Stromal cell of bone marrow (primary cell): ENCODE measurements around the gene TBC1D4.

Source experiments
- DNase-seq: peaks from one replicate; pipeline ENCODE4 v3.0.0-alpha.2; 2012; ENCODE audit warnings: low read depth

The TBC1D4 gene, protein sequence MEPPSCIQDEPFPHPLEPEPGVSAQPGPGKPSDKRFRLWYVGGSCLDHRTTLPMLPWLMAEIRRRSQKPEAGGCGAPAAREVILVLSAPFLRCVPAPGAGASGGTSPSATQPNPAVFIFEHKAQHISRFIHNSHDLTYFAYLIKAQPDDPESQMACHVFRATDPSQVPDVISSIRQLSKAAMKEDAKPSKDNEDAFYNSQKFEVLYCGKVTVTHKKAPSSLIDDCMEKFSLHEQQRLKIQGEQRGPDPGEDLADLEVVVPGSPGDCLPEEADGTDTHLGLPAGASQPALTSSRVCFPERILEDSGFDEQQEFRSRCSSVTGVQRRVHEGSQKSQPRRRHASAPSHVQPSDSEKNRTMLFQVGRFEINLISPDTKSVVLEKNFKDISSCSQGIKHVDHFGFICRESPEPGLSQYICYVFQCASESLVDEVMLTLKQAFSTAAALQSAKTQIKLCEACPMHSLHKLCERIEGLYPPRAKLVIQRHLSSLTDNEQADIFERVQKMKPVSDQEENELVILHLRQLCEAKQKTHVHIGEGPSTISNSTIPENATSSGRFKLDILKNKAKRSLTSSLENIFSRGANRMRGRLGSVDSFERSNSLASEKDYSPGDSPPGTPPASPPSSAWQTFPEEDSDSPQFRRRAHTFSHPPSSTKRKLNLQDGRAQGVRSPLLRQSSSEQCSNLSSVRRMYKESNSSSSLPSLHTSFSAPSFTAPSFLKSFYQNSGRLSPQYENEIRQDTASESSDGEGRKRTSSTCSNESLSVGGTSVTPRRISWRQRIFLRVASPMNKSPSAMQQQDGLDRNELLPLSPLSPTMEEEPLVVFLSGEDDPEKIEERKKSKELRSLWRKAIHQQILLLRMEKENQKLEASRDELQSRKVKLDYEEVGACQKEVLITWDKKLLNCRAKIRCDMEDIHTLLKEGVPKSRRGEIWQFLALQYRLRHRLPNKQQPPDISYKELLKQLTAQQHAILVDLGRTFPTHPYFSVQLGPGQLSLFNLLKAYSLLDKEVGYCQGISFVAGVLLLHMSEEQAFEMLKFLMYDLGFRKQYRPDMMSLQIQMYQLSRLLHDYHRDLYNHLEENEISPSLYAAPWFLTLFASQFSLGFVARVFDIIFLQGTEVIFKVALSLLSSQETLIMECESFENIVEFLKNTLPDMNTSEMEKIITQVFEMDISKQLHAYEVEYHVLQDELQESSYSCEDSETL (N-terminal part only)

DNA sequence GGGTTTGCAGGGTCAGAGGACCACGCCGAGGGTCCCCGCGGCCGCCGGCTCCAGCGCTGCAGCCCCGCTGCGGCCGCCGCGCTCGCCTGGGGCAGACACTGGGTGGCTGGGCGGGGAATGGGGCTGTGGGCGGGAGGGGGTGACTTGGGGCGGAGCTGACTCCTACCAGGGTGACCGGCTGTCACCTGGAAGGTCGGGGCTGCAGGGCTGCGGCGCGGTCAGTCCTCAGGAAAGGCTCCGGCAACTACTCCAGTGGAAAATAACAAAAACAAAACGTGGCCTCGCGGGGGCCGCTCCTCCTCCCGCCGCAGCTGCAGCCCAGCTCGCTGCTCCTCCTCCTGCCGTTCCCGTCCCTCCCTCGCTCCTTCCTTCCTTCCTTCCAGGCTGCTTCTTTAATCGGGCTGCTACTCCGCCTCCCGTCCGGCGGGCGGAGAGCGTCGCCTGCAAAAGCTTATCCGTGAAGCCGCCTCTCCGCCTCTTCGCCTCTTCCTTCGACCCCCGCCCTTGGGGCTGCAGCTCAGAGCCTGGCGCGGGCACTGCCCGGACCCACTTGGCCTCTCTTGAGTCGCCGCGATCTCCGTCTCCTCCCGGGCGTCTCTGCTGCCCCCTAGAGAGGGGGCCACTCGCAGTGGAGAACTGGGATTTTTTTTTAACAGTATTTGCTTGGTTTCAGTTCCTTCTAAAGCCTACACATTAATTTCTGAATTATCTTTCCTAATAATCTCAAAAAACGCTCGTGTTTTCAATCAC is at the start of gene TBC1D4:
TSS of gene TBC1D4 (minus strand) at position 100 of the 750 bp plus-strand sequence. CDS start 402 bp downstream, outside the sequence.
- DNase-seq = peak; percentile 81

DNA sequence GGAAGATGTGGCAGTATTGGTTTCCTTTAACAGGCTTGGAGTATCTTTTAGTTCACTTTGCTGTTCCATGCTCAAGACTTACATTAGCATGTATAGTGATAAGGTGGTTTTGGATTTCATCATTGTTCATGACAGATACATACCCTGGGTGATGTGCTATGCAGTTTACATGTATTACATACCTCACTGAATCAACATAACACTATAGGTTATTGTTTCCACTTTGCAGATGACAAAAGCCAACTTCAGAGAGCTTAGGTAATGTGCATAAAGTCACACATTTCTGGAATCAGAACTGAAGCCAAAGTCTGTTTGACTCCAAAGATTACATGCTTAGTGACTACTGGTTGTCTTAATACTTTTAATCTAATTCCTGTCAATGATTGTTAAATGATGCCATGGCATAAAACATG is 48.6 kb upstream of the TBC1D4 start:
- DNase-seq = no peak

DNA sequence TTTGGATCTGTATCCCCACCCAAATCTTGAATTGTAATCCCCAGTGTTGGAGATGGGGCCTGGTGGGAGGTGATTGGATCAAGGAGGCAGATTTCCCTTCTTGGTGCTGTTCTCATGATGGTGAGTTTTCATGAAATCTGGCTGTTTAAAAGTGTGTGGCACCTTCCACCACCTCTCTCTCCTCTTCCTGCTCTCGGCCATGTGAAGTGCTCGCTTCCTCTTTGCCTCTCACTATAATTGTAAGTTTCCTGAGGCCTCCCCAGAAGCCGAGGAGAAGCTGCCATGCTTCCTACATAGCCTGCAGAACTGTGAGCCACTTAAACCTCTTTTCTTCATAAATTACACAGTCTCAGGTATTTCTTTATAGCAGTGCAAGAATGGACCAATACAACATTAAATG is 40.0 kb upstream of the TBC1D4 start:
- no peak for DNase-seq

DNA sequence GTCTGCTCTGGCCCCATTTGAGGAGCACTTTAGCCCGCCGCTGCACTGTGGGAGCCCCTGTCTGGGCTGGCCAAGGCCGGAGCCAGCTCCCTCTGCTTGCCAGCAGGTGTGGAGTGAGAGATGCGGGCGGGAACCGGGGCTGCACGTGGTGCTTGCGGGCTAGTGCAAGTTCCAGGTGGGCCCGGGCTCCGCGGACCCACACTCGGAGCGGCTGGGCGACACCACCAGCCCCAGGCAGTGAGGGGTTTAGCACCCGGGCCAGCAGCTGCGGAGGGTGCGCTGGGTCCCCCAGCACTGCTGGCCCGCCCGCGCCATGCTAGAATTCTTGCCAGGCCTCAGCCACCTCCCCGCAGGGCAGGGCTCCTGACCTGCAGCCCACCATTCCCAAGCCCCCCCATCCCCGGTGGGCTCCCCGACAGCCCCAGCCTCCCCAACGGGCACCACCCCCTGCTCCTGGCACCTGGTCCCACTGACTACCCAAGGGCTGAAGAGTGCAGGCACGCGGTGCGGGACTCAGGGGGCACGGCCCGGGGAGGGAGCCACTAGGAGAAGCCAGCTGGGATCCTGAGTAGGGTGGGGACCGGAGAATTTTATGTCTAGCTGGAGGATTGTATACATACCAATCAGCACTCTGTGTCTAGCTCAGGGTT is 36.6 kb upstream of the TBC1D4 start:
- DNase-seq = no peak

DNA sequence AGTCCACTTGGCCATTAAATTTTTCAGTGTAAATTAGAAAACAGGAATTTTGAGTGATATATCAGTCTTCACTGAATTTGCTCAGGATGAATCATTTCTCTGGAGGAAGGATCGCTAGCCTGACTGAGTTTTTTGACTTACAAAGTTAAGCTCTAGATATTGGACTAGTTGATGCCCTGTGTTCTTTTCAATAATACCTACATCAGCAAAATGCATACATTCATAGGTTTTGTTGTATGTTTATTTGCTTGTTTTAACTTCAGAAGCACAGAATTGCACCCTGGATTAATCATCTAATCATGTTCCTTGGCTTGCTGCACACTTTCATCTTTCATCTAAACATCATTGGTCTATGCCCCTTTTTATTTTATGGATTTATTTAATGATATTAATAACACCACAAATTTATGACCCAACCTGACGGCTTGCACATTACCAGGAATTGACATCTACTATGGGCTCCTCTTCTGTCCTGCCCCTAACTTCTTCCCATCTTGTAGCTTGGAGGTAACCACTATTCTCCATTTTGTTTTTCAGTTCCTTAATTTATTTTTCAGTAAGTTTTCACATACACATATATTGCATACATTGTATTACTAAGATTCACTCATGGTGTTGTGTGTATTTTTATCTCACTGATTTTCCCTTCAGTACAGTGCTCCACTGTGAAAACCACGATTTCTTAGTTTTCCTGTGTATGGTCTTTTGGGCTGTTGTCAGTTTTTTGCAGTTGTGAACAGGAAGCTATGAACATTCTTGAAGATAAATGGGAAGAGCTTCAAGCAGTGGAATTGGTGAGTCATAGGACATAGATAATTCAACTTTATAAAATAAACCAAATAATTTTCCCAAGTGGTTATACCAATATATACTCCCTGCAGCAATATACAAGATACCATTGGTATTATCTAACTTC is 32.4 kb upstream of the TBC1D4 start:
- no peak for DNase-seq

DNA sequence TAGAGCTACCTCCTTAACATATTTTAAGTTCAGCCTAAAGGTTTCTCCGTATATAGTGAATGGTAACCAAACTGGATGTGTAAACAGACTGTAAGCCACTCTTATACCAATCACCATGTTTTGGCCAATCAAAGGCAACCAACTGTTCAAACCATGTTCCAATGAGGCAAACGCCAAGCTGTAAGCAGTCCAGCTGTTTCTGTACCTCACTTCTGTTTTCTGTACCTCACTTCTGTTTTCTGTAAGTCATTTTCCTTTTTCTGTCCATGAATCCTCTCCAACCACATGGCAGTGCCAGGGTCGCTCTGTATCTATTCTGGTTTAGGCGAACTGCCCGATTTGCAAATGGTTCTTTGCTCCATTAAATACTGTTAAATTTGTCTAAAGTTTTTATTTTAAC is 31.3 kb upstream of the TBC1D4 start:
- DNase-seq = no peak

DNA sequence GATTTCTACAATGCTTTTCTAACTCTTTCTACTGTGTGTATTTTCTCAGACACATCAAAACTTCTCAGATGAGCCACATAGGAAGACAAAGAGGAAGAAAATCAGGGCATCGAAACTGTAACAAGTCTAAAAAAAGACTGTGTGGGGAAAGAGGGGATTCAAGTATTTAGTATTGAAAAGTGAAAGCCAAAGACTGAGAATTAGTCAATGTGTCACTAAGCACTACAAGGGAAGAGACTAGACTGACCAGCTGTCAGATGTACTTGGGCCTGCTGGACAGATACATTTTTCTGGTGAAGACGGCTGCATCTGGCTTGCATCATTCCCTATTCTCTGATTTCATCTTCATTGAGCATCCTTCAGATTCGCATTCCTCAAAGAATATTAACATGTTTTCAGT is 30.3 kb upstream of the TBC1D4 start:
- DNase-seq = no peak

DNA sequence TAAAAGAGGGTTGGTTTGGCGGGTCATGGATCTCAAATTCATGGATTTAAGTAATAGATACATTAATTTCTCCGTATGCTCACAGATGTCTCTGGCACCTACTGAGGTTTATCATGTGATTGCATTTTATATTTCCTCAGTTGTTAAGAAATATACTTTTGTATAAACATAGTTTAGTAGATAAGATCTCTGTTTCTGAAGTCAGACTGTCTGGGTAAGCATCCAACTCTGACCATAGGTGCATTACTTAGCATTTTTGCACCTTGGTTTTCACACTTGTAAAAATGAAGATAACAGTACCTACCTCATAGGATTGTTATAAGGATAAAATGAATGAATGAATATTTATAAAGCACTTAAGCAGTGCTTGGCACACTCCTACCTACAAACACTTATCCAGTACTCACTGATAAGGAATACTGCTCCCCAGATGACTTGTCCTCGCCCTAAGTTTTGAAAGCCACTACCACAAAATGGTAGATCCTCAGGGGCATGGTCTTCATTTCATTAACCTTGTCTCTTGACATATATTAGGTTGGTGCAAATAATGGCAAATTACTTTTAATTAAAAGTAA is 29.2 kb upstream of the TBC1D4 start:
- DNase-seq = no peak

DNA sequence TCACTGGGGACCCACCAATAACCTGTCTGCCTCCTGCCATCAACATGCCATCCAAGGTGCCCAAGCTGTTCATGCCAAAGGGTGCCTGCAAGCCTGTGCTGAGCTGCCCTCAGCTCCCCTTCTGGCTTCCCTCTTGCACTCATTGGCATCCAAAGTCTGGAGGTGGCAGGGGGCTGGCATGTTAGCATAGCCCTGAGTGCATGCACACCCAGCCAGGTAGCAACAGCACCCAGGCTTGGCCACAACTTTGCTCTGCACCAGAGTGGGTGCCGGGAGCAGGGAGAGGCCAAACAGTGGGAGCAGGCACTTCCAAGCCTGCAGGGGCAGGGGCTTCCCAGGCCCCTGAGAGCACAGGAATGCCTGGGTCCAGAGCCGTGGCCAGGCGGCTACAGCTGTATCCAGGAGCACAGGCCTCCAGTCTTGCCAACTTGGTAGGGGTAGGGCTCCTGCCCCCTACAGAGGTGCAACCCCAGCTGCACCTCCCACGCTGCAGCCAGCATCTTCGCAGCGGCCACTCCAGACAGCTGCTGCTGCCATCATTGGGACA is 26.1 kb upstream of the TBC1D4 start:
- no peak for DNase-seq

DNA sequence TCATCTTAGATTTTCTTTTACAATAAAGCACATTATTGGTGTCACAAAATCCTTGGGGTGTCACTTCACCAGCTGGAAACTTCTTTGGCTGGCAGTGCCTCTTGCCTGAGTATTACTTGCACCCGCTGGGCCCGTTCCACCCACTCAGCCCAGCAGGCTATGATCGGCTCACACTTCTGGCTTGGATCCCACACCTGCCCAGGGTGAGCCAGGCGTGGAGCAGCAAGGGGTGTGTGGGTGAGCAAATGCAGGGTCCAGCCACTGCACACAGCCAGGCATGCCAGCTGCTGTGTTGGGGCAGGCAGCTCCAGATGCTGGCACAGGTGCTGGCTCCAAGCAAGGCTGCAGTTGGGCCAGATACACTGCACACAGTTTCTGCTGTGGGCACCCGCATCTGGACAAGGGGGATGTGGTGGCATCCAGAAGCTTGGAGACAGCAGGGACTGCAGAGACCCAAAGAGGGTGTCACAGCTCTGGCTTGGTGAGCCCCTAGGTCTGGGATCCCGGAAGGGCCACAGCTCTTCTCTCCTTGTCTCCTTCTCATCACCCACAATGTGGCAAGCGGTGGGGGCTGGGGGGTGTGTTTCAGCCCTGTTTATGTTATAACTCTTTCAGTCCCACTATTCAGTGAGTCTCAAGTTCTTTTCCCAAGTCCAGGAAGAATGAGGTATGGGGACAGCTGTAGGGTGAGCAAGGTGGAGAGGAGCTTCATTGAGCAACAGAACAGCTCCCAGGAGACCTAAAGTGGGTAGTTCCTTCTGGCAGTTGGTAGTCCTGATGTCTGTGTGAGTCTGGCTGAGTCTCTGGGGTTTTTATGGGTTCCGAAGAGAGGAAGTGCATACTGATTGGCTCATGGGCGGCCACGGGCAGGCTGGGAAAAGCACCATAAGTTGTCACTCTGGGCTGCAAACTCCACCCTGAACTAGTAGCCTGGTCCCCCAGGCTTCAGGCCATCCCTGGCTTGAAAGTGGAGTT is 25.3 kb upstream of the TBC1D4 start:
- no peak for DNase-seq

DNA sequence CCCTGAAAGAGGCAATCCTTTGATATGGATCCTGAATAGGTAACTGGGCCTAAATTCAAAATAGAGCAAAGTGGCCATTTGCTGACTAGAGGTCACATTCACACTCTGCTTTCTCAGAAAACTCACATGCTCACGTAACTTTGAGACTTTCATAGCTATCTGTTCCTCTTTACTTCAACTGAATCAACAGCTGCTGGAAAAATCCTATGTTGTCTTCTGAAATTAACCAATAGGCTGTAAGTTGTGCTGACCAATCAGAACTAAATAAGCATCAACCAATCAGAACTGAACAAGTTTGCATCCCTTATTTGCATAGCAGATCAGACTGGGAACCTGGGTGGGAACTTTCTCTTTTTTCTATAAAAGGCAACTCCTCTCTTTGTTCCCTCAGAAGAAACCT is 24.0 kb upstream of the TBC1D4 start:
- DNase-seq = no peak

DNA sequence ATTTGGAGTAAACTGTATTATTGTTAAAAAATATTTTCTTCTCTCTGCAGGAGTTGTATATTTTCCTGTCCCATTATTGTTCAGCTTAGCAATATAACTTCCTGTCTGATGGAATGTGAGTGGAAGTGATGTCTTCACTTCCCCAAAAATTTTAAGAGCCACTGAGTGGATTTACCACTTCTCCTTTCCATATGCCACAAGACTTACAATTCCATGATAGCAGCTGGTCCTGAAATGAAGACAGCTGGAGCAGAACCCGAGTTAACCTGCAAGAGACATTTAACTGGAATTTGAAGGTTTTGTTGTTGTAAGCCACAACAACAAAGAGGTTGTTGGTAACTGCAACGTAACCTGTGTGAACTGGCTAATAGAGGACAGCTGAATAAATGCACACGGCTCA is 23.4 kb upstream of the TBC1D4 start:
- DNase-seq = no peak

DNA sequence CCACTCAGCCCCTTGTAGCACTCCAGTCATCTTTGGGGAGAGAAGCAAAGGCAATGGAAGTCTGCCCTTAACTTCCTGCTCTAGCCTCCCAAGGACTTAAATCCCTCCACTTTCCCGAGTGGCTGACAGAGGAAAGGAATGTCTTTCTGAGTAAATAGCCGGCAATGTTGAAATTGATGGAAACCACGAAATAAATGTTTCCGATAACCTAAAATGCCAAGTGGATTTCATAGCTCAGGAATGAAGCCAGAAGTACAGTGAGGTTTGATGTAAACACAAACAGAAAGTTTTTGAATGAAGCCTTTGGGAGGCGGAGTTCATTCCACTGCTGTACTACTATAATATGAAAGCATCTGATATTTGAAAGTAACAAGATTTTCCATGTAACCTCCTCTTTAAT is 14.0 kb upstream of the TBC1D4 start:
- DNase-seq = peak; percentile 18

DNA sequence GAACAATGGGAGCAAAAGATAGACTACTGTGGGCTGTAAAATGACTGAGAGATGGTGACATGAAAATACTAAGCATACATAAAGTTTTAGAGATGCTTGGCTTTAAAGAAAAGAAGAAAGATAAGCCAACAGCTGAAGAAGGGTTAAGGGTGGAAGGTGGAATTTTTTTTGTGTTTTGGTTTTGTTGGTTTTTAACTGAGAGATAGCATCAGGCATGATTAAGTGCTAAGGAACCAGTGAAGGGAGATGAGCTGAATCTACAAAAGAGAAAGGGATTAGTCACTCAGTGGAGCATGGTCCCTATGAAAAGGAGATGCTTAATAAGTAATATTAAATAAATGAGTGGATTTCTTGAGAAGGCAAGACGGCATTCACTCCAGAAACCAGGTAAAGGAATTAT is 12.5 kb upstream of the TBC1D4 start:
- no peak for DNase-seq

DNA sequence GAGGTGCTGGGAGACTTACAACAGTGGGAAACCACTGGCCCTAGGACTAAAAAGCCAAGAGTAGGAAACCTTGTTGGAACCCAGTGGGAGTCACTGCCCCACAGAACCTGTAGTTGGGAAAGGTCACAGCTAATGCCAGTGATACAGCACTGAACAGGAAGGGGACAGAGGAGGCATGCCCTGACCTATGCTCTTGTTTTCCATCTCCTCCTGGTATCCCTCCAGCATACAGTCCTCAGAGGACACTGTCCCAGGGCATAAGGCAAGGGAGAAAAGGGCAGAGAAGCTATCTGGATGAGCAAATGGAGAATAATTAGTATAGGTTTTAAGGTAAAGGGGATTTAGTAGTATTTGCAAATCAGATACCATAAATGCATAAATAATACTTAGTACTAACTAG is 11.2 kb upstream of the TBC1D4 start:
- no peak for DNase-seq

DNA sequence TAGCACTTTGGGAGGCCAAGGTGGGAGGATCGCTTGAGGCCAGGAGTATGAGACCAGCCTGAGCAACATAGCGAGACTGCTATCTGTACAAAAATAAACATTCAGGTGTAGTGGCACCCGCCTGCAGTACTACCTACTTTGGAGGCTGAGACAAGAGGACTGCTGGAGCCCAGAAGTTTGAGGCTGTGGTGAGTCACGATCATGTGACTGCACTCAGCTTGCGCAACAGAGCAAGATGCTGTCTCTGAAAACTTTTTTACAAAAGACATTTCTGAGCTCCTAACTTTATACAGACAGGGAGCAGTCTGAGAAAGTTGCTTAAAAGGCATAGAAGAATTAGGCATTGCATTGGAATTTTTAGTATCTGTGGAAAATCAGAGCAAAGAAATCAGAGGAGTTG is 10.4 kb upstream of the TBC1D4 start:
- no peak for DNase-seq

DNA sequence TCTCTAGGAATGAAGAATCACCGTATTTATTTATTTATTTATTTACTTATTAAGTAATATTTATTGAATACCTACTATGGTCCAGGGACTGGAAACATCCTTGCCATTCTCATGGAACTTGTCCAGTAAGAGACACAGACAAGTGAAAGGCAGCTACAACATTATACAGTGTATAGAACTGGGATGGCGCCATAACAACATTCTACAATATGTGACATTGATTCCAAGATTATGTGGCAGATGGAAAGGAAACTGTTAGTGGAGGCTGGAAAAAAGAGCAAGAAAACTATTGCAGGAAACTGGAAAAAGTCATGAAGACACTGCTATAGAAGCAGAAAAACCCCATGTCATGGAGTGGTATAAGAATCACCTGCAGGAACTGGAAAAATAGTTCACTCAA is 9.4 kb upstream of the TBC1D4 start:
- no peak for DNase-seq

DNA sequence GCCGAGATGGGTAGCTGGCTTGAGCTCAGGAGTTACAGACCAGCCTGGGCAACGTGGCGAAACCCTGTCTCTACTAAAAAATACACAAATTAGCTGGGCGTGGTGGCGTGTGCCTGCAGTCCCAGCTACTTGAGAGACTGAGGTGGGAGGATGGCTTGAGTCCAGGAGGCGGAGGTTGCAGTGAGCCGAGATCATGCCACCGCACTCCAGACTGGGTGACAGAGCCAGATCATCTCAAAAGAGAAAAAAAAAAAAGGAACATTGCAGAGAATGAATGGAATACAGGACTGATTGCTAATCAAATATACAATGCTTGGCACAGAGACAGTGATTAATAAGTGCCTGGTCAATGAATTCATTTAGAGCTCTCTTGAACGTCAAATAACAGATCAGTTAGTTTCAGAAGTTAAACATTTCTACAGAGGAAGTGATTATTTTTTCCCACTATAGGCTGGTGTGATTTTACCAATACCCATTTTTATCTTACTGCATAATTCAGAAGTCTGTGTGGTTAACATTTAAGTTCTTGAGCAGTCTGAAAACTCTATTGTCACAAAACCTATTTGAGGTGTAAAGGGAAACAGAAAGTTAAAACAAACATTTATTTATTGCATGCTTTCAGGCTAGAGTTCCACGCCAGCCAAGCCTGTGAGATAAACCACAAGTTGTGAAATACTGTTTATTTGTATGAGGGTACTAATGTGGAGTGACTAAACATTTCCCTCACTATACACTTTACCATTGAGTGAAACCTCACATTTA is 7.7 kb upstream of the TBC1D4 start:
- DNase-seq = no peak
